Karpas-422 (cell line): ENCODE data around the gene RBP5. TPM values are rescaled to one million over a fixed set of nuclear protein-coding genes. Genes with fewer than 3 reads are reported as not detected.

Source experiments
- DNase-seq: peaks from one replicate; pipeline ENCODE4 v3.0.0-alpha.2; 2015
- H2AFZ ChIP-seq: fragments of 200-600 bp; sonication (generic); 2 replicates; pipeline ENCODE4 v1.6.1; 2014; ENCODE audit warnings: antibody characterized with exemption, low read length, mixed read lengths
- H3K27ac ChIP-seq: fragments of 200-600 bp; sonication (generic); 2 replicates; pipeline ENCODE4 v1.5.1; 2014; ENCODE audit warnings: mild to moderate bottlenecking, low read length, moderate library complexity
- H3K27me3 ChIP-seq: fragments of 200-600 bp; sonication (generic); 2 replicates; pipeline ENCODE4 v1.6.1; 2014; ENCODE audit warnings: low read length, mixed read lengths
- H3K36me3 ChIP-seq: fragments of 200-600 bp; sonication (generic); 2 replicates; pipeline ENCODE4 v1.6.1; 2014; ENCODE audit warnings: low read length, mixed read lengths; ENCODE audit not compliant: insufficient read depth
- H3K4me1 ChIP-seq: fragments of 200-600 bp; sonication (generic); 2 replicates; pipeline ENCODE4 v1.6.1; 2014; ENCODE audit warnings: mild to moderate bottlenecking, low read length, mixed read lengths
- H3K4me2 ChIP-seq: fragments of 200-600 bp; sonication (generic); 2 replicates; pipeline ENCODE4 v1.6.1; 2014; ENCODE audit warnings: low read length, low read depth, mild to moderate bottlenecking; ENCODE audit not compliant: poor library complexity, severe bottlenecking
- H3K4me3 ChIP-seq: fragments of 200-600 bp; sonication (generic); 2 replicates; pipeline ENCODE4 v1.5.1; 2014; ENCODE audit warnings: mild to moderate bottlenecking, antibody characterized with exemption, low read length, mixed read lengths
- H3K79me2 ChIP-seq: fragments of 200-600 bp; sonication (generic); 2 replicates; pipeline ENCODE4 v1.6.1; 2014; ENCODE audit warnings: mild to moderate bottlenecking, low read length, mixed read lengths
- H3K9ac ChIP-seq: fragments of 200-600 bp; sonication (generic); 2 replicates; pipeline ENCODE4 v1.6.0; 2014; ENCODE audit warnings: low read length
- H3K9me2 ChIP-seq: fragments of 200-600 bp; sonication (generic), shearing (Covaris generic); replicated peaks from 2 replicates; pipeline ENCODE4 v1.6.0; 2014; ENCODE audit warnings: mild to moderate bottlenecking, low read length, moderate library complexity; ENCODE audit not compliant: insufficient read depth
- H3K9me3 ChIP-seq: fragments of 300-700, 200-600 bp; sonication (generic); 2 replicates; pipeline ENCODE4 v1.6.1; 2014; ENCODE audit warnings: low read length, mixed read lengths
- H4K20me1 ChIP-seq: fragments of 200-600 bp; sonication (generic); 2 replicates; pipeline ENCODE4 v1.6.1; 2014; ENCODE audit warnings: mild to moderate bottlenecking, antibody characterized with exemption, low read length, low read depth; ENCODE audit not compliant: insufficient read depth
- total RNA-seq: library from RNA; depleted of rRNA; stranded (reverse); fragments of >200 nt; shearing (Covaris generic); gene quantifications from 2 replicates; pipeline ENCODE4 v1.2.3, GENCODE V29; 2014; ENCODE audit warnings: low replicate concordance

RBP5 gene
- total RNA-seq, 1 experiment from 2014 or later: not detected

- H4K20me1 ChIP-seq: 0 out of 2 replicates have a peak, but pooled peaks cover 8% of the 10 kb centered on the region
- no peaks in the 10 kb centered on the region for H3K27me3 ChIP-seq
- H3K4me1 ChIP-seq: peaks cover 5% of the 10 kb centered on the region
- no peak overlapping the region for H2AFZ ChIP-seq
- no peak overlapping the region for H3K4me3 ChIP-seq
- no peak overlapping the region for H3K9ac ChIP-seq
- no peak overlapping the region for H3K27ac ChIP-seq
- no peak for DNase-seq
- H3K4me2 ChIP-seq: no peak overlapping the region
- no peaks in the 10 kb centered on the region for H3K79me2 ChIP-seq
- H3K9me2 ChIP-seq: no peaks in the 10 kb centered on the region
- no peaks in the 10 kb centered on the region for H3K36me3 ChIP-seq
- no peaks in the 10 kb centered on the region for H3K9me3 ChIP-seq
Measured at GRCh38 chr12:7123806-7124522, 4.7 kb downstream of the RBP5 start.

GRCh38 chr12:7122811-7123769 lies 5.6 kb downstream of the RBP5 start:
- Histone ChIP-seq H3K4me1 (peaks cover 14% of the 10 kb centered on the region), H3K9me3 (no peaks in the 10 kb centered on the region), H3K27me3 (no peaks in the 10 kb centered on the region), H2AFZ (no peak overlapping the region), H3K79me2 (no peaks in the 10 kb centered on the region), H3K27ac (no peak overlapping the region), H3K4me3 (no peak overlapping the region), H3K9me2 (no peaks in the 10 kb centered on the region), H3K4me2 (no peak overlapping the region), H4K20me1 (0 out of 2 replicates have a peak, but pooled peaks cover 2% of the 10 kb centered on the region), H3K36me3 (no peaks in the 10 kb centered on the region), H3K9ac (no peak overlapping the region)
- no peak for DNase-seq

GRCh38 chr12:7121324-7121723 lies 7.4 kb downstream of the RBP5 start:
- no peak overlapping the region for H2AFZ ChIP-seq
- no peaks in the 10 kb centered on the region for H3K9me3 ChIP-seq
- no peak overlapping the region for H3K4me3 ChIP-seq
- no peaks in the 10 kb centered on the region for H3K79me2 ChIP-seq
- no peaks in the 10 kb centered on the region for H3K36me3 ChIP-seq
- H3K9ac ChIP-seq: no peak overlapping the region
- no peak overlapping the region for H3K27ac ChIP-seq
- DNase-seq: no peak
- H3K9me2 ChIP-seq: no peaks in the 10 kb centered on the region
- no peak overlapping the region for H3K4me2 ChIP-seq
- no peaks in the 10 kb centered on the region for H4K20me1 ChIP-seq
- H3K27me3 ChIP-seq: no peaks in the 10 kb centered on the region
- H3K4me1 ChIP-seq: peaks cover 22% of the 10 kb centered on the region

GRCh38 chr12:7120166-7120565 lies 8.5 kb downstream of the RBP5 start:
- H3K9ac ChIP-seq: no peak overlapping the region
- H3K79me2 ChIP-seq: no peaks in the 10 kb centered on the region
- no peak for DNase-seq
- H2AFZ ChIP-seq: no peak overlapping the region
- no peaks in the 10 kb centered on the region for H3K27me3 ChIP-seq
- H3K36me3 ChIP-seq: no peaks in the 10 kb centered on the region
- no peak overlapping the region for H3K4me3 ChIP-seq
- H3K9me2 ChIP-seq: no peaks in the 10 kb centered on the region
- peaks cover 22% of the 10 kb centered on the region for H3K4me1 ChIP-seq
- no peaks in the 10 kb centered on the region for H3K9me3 ChIP-seq
- H3K27ac ChIP-seq: no peak overlapping the region
- no peaks in the 10 kb centered on the region for H4K20me1 ChIP-seq
- H3K4me2 ChIP-seq: no peak overlapping the region

- no peak overlapping the region for H3K9ac ChIP-seq
- no peaks in the 10 kb centered on the region for H3K9me2 ChIP-seq
- peaks cover 22% of the 10 kb centered on the region for H3K4me1 ChIP-seq
- H3K9me3 ChIP-seq: no peaks in the 10 kb centered on the region
- H3K4me3 ChIP-seq: 0 out of 2 replicates have a peak overlapping the region, but pooled peaks have one; percentile 0
- no peak overlapping the region for H2AFZ ChIP-seq
- peaks cover 6% of the 10 kb centered on the region; the same call in 1 of the 2 replicates for H3K36me3 ChIP-seq
- no peaks in the 10 kb centered on the region for H3K79me2 ChIP-seq
- H3K27me3 ChIP-seq: no peaks in the 10 kb centered on the region
- H3K27ac ChIP-seq: no peak overlapping the region
- no peak for DNase-seq
- H3K4me2 ChIP-seq: peak overlapping the region; percentile 55
- H4K20me1 ChIP-seq: no peaks in the 10 kb centered on the region
Measured at GRCh38 chr12:7118881-7119280, 9.8 kb downstream of the RBP5 start.

GRCh38 chr12:7117670-7118069 lies 11.0 kb downstream of the RBP5 start:
- H3K4me2 ChIP-seq: peak overlapping the region; percentile 55
- H3K36me3 ChIP-seq: peaks cover 7% of the 10 kb centered on the region; the same call in 1 of the 2 replicates
- no peaks in the 10 kb centered on the region for H3K9me3 ChIP-seq
- H3K27ac ChIP-seq: no peak overlapping the region
- no peaks in the 10 kb centered on the region for H3K9me2 ChIP-seq
- no peak overlapping the region for H3K4me3 ChIP-seq
- no peaks in the 10 kb centered on the region for H4K20me1 ChIP-seq
- no peaks in the 10 kb centered on the region for H3K79me2 ChIP-seq
- no peak overlapping the region for H3K9ac ChIP-seq
- no peak for DNase-seq
- H3K4me1 ChIP-seq: peaks cover 28% of the 10 kb centered on the region
- no peaks in the 10 kb centered on the region for H3K27me3 ChIP-seq
- no peak overlapping the region for H2AFZ ChIP-seq

- Histone ChIP-seq H3K4me3 (no peak overlapping the region), H3K27ac (no peak overlapping the region), H3K4me2 (no peak overlapping the region), H3K9me2 (no peaks in the 10 kb centered on the region), H3K9ac (no peak overlapping the region), H2AFZ (no peak overlapping the region), H3K79me2 (no peaks in the 10 kb centered on the region), H3K9me3 (no peaks in the 10 kb centered on the region), H3K27me3 (no peaks in the 10 kb centered on the region), H3K4me1 (peaks cover 31% of the 10 kb centered on the region), H4K20me1 (no peaks in the 10 kb centered on the region), H3K36me3 (peaks cover 7% of the 10 kb centered on the region; the same call in 1 of the 2 replicates)
- DNase-seq: no peak
Measured at GRCh38 chr12:7116916-7117315, 11.8 kb downstream of the RBP5 start.

- H3K9me3 ChIP-seq: no peaks in the 10 kb centered on the region
- H3K79me2 ChIP-seq: no peaks in the 10 kb centered on the region
- H3K9ac ChIP-seq: no peak overlapping the region
- no peak overlapping the region for H2AFZ ChIP-seq
- H3K4me2 ChIP-seq: no peak overlapping the region
- H3K4me3 ChIP-seq: no peak overlapping the region
- no peak overlapping the region for H3K27ac ChIP-seq
- peaks cover 33% of the 10 kb centered on the region for H3K4me1 ChIP-seq
- no peaks in the 10 kb centered on the region for H3K27me3 ChIP-seq
- no peaks in the 10 kb centered on the region for H3K9me2 ChIP-seq
- DNase-seq: no peak
- peaks cover 7% of the 10 kb centered on the region; the same call in 1 of the 2 replicates for H3K36me3 ChIP-seq
- H4K20me1 ChIP-seq: no peaks in the 10 kb centered on the region
Measured at GRCh38 chr12:7116196-7116595, 12.5 kb downstream of the RBP5 start.
